COR-L47 (cell line): ENCODE results near the gene GPR176.

Experiments used
- DNase-seq: peaks from one replicate; lab custom pipeline; 2025; lab: John Stamatoyannopoulos, UW

Gene GPR176

GRCh38 chr15:39783244-39783820 lies 136.7 kb downstream of the GPR176 start:
- DNase-seq: no peak

- DNase-seq: peak; percentile 93
Observed at GRCh38 chr15:39782441-39783138, 137.5 kb downstream of the GPR176 start, which contains the start of gene FSIP1. TSS of gene FSIP1 (minus strand) at chr15:39782841. CDS start at chr15:39776524, 6,317 bp downstream.

GRCh38 chr15:39781967-39782302 lies 138.1 kb downstream of the GPR176 start:
- DNase-seq: no peak

GRCh38 chr15:39781147-39781966 lies 138.7 kb downstream of the GPR176 start:
- no peak for DNase-seq

- no peak for DNase-seq
Observed at GRCh38 chr15:39778021-39778420, 142.0 kb downstream of the GPR176 start.

GRCh38 chr15:39777496-39777895 lies 142.6 kb downstream of the GPR176 start:
- no peak for DNase-seq

GRCh38 chr15:39776068-39776467 lies 144.0 kb downstream of the GPR176 start:
- DNase-seq: no peak

GRCh38 chr15:39774688-39775267 lies 145.3 kb downstream of the GPR176 start:
- no peak for DNase-seq

- no peak for DNase-seq
Observed at GRCh38 chr15:39770748-39771689, 149.0 kb downstream of the GPR176 start.

GRCh38 chr15:39767921-39768320 lies 152.1 kb downstream of the GPR176 start:
- no peak for DNase-seq

GRCh38 chr15:39761006-39761405 lies 159.1 kb downstream of the GPR176 start:
- no peak for DNase-seq

- DNase-seq: peak; percentile 55
Observed at GRCh38 chr15:39756806-39757522, 163.1 kb downstream of the GPR176 start.

- no peak for DNase-seq
Observed at GRCh38 chr15:39752991-39753390, 167.1 kb downstream of the GPR176 start.

GRCh38 chr15:39752246-39752645 lies 167.8 kb downstream of the GPR176 start:
- no peak for DNase-seq
